Muscle of leg (tissue), 16 donors: ENCODE measurements around the gene KIF15. TPM values are rescaled to one million over a fixed set of nuclear protein-coding genes. Genes with fewer than 3 reads are reported as not detected.
A peak's percentile ranks its signal among the peaks of the same experiment; 100 is the strongest.

ENCODE experiments used
- DNase-seq: peaks from one replicate; pipeline ENCODE4 v3.0.0; 2013
- H3K27ac ChIP-seq: one replicate; pipeline ENCODE4 v1.5.1; 2013; ENCODE audit warnings: mild to moderate bottlenecking, low read length, control low read depth
- H3K27me3 ChIP-seq: one replicate; pipeline ENCODE4 v1.6.1; 2013; ENCODE audit warnings: low read length; ENCODE audit not compliant: control insufficient read depth, insufficient read depth
- H3K36me3 ChIP-seq: one replicate; pipeline ENCODE4 v1.6.1; 2013; ENCODE audit warnings: low read length; ENCODE audit not compliant: control insufficient read depth, insufficient read depth
- H3K4me1 ChIP-seq: one replicate; pipeline ENCODE4 v1.6.1; 2013; ENCODE audit warnings: low read length; ENCODE audit not compliant: control insufficient read depth, insufficient read depth
- H3K4me3 ChIP-seq: one replicate; pipeline ENCODE4 v1.5.1; 2013; ENCODE audit warnings: low read length, control low read depth
- H3K9me3 ChIP-seq: replicated peaks from 2 replicates; pipeline ENCODE4 v1.6.1; 2013; ENCODE audit warnings: low read depth, low read length; ENCODE audit not compliant: control insufficient read depth
- WGBS: methylation state at CpG from one replicate; pipeline ENCODE4 v1.1.5; 2013; ENCODE audit warnings: missing lambda C conversion rate; ENCODE audit not compliant: insufficient coverage; 5-methylcytosine and 5-hydroxymethylcytosine counted together
- long read RNA-seq, 11 donors: transcript quantifications; one replicate each; lab custom pipeline, GENCODE V29; 2026
- polyA plus RNA-seq, 8 donors: library from polyadenylated mRNA; unstranded; fragments of 120-200 nt; gene quantifications; one replicate each; pipeline versions ENCODE4 v1.2.1 to v1.2.3, GENCODE V29; 2013; ENCODE audit warnings: inconsistent platforms in 1 of 8, low replicate concordance in 1 of 8; ENCODE audit not compliant: insufficient read length in 8 of 8, insufficient read depth in 1 of 8
- total RNA-seq: library from RNA; stranded (reverse); fragments of 120-200 nt; gene quantifications from one replicate; pipeline ENCODE4 v1.2.4, GENCODE V29; 2013

The KIF15 gene, protein sequence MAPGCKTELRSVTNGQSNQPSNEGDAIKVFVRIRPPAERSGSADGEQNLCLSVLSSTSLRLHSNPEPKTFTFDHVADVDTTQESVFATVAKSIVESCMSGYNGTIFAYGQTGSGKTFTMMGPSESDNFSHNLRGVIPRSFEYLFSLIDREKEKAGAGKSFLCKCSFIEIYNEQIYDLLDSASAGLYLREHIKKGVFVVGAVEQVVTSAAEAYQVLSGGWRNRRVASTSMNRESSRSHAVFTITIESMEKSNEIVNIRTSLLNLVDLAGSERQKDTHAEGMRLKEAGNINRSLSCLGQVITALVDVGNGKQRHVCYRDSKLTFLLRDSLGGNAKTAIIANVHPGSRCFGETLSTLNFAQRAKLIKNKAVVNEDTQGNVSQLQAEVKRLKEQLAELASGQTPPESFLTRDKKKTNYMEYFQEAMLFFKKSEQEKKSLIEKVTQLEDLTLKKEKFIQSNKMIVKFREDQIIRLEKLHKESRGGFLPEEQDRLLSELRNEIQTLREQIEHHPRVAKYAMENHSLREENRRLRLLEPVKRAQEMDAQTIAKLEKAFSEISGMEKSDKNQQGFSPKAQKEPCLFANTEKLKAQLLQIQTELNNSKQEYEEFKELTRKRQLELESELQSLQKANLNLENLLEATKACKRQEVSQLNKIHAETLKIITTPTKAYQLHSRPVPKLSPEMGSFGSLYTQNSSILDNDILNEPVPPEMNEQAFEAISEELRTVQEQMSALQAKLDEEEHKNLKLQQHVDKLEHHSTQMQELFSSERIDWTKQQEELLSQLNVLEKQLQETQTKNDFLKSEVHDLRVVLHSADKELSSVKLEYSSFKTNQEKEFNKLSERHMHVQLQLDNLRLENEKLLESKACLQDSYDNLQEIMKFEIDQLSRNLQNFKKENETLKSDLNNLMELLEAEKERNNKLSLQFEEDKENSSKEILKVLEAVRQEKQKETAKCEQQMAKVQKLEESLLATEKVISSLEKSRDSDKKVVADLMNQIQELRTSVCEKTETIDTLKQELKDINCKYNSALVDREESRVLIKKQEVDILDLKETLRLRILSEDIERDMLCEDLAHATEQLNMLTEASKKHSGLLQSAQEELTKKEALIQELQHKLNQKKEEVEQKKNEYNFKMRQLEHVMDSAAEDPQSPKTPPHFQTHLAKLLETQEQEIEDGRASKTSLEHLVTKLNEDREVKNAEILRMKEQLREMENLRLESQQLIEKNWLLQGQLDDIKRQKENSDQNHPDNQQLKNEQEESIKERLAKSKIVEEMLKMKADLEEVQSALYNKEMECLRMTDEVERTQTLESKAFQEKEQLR (N-terminal part only)
- 9.6 TPM for total RNA-seq
- polyA plus RNA-seq, result 10 to 100 TPM; 10.3 to 20.3 (median 13.1) TPM
- long read RNA-seq, donor 1, result 0 reads
- long read RNA-seq, donor 2, result 0 reads
- long read RNA-seq, donor 3, result 0 reads
- long read RNA-seq, donor 4, result 0 reads
- long read RNA-seq, donor 5, partial matches to known transcripts, result 5 of 5 reads
- long read RNA-seq, donor 5, other reads (novel, unspliced or antisense), result 0 of 5 reads
- long read RNA-seq, donor 6, full-length matches to known transcripts, result 1 of 6 reads
- long read RNA-seq, donor 6, partial matches to known transcripts, result 5 of 6 reads
- long read RNA-seq, donor 6, other reads (novel, unspliced or antisense), result 0 of 6 reads
- long read RNA-seq, donor 7, result 0 reads
- long read RNA-seq, donor 8, partial matches to known transcripts, result 5 of 5 reads
- long read RNA-seq, donor 8, other reads (novel, unspliced or antisense), result 0 of 5 reads
- long read RNA-seq, donor 9, result 0 reads
- long read RNA-seq, donor 10, partial matches to known transcripts, result 11 of 11 reads
- long read RNA-seq, donor 10, other reads (novel, unspliced or antisense), result 0 of 11 reads
- long read RNA-seq, donor 11, partial matches to known transcripts, result 5 of 5 reads
- long read RNA-seq, donor 11, other reads (novel, unspliced or antisense), result 0 of 5 reads

DNA sequence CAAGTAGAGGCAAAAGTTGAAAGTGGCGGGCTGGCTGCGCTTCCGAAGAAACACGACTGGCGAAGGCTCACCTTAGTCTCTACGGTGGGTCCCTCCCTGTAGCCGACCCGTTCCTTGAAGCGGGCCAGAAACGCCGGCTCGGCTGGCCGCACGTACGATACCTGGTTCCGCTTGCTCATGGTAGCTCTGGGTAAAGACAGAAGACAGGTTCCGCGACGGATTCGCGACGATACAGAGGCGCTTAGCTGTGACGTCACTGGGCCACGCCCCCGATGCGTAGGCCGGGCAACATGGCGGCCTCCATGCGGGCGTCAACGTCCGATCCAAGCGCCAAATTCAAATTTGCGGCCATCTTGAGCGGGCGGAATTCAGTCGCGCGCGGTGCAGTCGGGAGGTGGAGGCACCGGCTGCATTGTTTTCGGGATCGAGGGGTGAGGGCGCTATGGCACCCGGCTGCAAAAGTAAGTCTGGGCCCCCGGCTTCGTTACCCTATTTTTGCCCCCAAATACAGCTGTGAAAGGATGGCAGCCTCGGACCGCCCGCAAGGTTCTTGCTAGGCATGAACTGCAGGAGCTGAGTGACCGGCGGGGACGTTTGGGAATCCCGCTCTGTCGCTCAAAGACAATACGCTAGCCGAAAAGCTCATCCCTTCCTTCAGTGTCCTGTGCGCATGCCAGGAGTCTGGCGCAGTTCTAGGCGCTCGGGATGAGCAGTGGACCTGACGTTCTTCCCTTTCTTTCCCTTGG lies at the start of gene KIF15, which contains the start of gene KIAA1143:
TSS of gene KIF15 (plus strand) at position 371 of the 746 bp plus-strand sequence. CDS start at position 443, 72 bp downstream.
TSS of gene KIAA1143 (minus strand) at position 196 of the 746 bp plus-strand sequence. CDS start at position 179, 17 bp downstream.
- H3K9me3 ChIP-seq, result peaks cover 37% of the 10 kb centered on the region
- under 1% methylated on average over 64 of the region's 64 CpGs for WGBS
- H3K27me3 ChIP-seq, result no peaks in the 10 kb centered on the region
- peak; percentile 98 for DNase-seq
- peaks cover 10% of the 10 kb centered on the region for H3K4me1 ChIP-seq
- peaks cover 14% of the 10 kb centered on the region for H3K36me3 ChIP-seq
- peak within 1 kb of the TSS; percentile 98 for H3K4me3 ChIP-seq
- H3K27ac ChIP-seq, result peak within 1 kb of the TSS; percentile 74

DNA sequence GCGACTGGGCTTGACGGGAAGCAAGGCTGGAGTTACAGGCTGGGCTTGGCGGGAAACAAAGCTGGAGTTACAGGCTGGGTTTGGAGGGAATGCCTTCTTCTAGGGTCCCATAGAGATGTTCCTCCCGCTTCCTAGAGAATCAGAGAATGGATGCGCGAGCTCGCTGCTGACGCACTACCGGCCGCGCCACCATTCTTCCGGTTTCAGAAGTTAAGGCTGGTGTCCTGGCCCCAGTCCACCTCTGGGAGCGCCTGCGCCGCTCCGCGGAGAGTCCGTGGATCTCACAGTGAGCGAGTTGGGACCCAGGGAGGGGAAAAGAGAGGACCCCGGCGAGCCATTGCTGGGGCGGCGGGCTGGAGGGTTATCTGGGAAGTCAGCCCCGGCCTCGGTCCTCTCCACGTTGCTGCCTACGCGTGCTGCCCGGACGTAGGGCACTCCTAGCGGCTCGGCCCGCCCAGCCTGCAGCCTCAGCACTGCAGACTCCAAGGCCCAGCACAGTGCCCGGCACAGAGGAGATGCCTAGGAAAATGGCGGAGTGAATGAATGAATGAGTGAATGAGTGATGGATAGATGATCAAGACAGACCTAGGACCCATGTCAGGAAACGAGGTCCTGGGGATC lies 49.0 kb upstream of the KIF15 start, which contains the start of gene ZNF502:
TSS of gene ZNF502 (plus strand) at position 206 of the 621 bp plus-strand sequence. CDS start 7,602 bp downstream, outside the sequence.
- peaks cover 2% of the 10 kb centered on the region for H3K27me3 ChIP-seq
- H3K9me3 ChIP-seq, result peaks cover 26% of the 10 kb centered on the region

DNA sequence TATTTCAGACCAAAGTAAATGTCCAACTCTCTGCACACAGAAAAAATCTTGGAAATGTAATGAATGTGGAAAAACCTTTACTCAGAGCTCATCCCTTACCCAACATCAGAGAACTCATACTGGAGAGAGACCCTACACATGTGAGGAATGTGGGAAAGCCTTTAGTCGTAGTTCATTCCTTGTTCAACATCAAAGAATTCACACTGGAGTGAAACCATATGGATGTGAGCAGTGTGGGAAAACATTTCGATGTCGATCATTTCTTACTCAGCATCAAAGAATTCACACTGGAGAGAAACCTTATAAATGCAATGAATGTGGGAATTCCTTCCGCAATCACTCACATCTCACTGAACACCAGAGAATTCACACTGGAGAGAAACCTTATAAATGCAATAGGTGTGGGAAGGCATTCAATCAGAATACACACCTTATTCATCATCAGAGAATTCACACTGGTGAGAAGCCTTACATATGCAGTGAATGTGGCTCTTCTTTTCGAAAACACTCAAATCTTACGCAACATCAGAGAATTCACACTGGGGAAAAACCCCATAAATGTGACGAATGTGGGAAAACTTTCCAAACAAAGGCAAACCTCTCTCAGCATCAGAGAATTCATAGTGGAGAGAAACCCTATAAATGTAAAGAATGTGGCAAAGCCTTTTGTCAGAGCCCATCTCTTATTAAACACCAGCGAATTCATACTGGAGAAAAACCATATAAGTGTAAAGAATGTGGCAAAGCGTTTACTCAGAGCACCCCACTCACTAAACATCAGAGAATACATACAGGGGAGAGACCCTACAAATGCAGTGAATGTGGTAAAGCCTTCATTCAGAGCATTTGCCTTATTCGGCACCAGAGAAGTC lies 40.1 kb upstream of the KIF15 start:
- Histone ChIP-seq H3K27me3 (no peaks in the 10 kb centered on the region), H3K4me3 (no peak overlapping the region), H3K9me3 (peaks cover 73% of the 10 kb centered on the region), H3K4me1 (no peaks in the 10 kb centered on the region), H3K27ac (no peak overlapping the region), H3K36me3 (peaks cover 30% of the 10 kb centered on the region)
- DNase-seq, result no peak
- 100% methylated on average over 1 of the region's 10 CpGs for WGBS

More for the DNA sequence above, 49.0 kb upstream of the KIF15 start, which contains the start of gene ZNF502:
- peak within 1 kb of the TSS; percentile 80 for H3K27ac ChIP-seq
- peaks cover 4% of the 10 kb centered on the region for H3K4me1 ChIP-seq
- peak; percentile 97 for DNase-seq
- peaks cover 3% of the 10 kb centered on the region for H3K36me3 ChIP-seq
- H3K4me3 ChIP-seq, result peak within 1 kb of the TSS; percentile 92
- WGBS, result under 1% methylated on average over 36 of the region's 36 CpGs

DNA sequence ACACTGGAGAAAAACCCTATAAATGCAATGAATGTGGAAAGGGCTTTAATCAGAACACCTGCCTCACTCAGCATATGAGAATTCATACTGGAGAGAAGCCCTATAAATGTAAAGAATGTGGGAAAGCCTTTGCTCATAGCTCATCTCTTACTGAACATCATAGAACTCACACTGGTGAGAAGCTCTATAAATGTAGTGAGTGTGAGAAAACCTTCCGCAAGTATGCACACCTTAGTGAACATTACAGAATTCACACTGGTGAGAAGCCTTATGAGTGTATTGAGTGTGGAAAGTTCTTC lies 39.5 kb upstream of the KIF15 start:
- DNase-seq, result no peak
- no peak overlapping the region for H3K4me3 ChIP-seq
- no peaks in the 10 kb centered on the region for H3K4me1 ChIP-seq
- H3K27ac ChIP-seq, result no peak overlapping the region
- WGBS, result no CpG with 5 or more reads among the region's 1 CpG
- no peaks in the 10 kb centered on the region for H3K27me3 ChIP-seq
- H3K36me3 ChIP-seq, result peaks cover 30% of the 10 kb centered on the region
- H3K9me3 ChIP-seq, result peaks cover 74% of the 10 kb centered on the region

DNA sequence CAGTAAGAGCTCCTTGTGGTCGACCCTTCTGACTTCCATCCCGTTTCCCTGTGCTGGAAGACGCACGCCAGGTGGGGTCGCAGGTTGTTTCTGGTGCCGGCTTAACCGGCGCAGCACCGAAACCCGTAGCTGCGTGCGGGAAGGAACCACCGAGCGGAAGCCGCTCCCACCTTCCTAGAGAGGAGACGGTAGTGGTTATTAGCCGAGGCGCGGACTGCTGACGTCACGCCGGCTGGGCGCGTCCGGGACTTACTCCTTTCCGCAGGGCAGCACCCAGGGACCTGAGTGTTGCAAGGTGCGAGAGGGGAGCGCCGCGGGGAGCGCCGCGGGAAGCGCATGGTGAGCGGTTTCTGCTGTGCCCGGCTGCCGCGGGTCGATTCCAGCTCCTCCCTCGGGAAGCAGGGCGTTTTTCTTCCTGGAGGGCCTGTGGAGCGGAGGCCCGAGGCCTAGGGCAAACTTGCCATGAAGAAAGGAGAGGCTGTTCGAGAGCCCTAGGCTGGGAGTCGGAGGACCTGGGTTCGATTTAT lies 32.1 kb upstream of the KIF15 start, which contains the start of gene ZNF501:
TSS of gene ZNF501 (plus strand) at position 252 of the 527 bp plus-strand sequence. CDS start 4,787 bp downstream, outside the sequence.
- peak within 1 kb of the TSS; percentile 83 for H3K4me3 ChIP-seq
- DNase-seq, result peak; percentile 96
- WGBS, result under 1% methylated on average over 42 of the region's 46 CpGs
- peaks cover 6% of the 10 kb centered on the region for H3K4me1 ChIP-seq
- H3K36me3 ChIP-seq, result peaks cover 24% of the 10 kb centered on the region
- H3K9me3 ChIP-seq, result peaks cover 56% of the 10 kb centered on the region
- H3K27me3 ChIP-seq, result no peaks in the 10 kb centered on the region
- H3K27ac ChIP-seq, result peak within 1 kb of the TSS; percentile 45

DNA sequence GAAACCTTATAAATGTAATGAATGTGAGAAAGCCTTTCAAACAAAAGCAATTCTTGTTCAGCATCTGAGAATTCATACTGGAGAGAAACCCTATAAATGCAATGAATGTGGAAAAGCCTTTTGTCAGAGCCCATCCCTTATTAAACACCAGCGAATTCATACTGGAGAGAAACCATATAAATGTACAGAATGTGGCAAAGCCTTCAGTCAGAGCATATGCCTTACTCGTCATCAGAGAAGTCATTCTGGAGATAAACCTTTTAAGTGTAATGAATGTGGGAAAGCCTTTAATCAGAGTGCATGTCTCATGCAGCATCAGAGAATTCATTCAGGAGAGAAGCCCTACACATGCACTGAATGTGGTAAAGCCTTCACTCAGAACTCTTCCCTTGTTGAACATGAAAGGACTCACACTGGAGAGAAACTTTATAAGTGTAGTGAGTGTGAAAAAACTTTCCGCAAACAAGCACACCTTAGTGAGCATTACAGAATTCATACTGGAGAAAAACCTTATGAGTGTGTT lies 26.9 kb upstream of the KIF15 start:
- Histone ChIP-seq H3K4me3 (no peak overlapping the region), H3K27me3 (no peaks in the 10 kb centered on the region), H3K27ac (no peak overlapping the region), H3K4me1 (no peaks in the 10 kb centered on the region), H3K36me3 (peaks cover 26% of the 10 kb centered on the region), H3K9me3 (peaks cover 68% of the 10 kb centered on the region)
- WGBS, result 100% methylated on average over 1 of the region's 3 CpGs
- DNase-seq, result no peak

DNA sequence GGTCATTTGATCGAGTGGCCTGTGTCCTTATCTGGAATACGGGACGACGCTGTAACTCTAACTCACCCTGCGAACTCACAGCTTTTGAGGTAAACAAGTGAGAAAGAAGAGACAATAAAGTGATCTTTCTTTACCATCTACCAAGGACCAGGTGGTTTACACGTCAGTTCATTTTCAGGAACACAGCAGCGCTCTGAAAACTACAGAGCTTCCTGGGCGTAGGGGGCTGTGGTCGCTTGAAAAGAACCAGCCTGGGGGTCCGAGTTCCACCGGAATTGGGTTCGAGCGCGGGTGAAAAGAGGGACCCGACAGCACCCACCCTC lies 532 bp upstream of the KIF15 start:
- DNase-seq, result no peak
- Histone ChIP-seq H3K36me3 (peaks cover 12% of the 10 kb centered on the region), H3K27ac (peak overlapping the region; percentile 74), H3K9me3 (peaks cover 32% of the 10 kb centered on the region), H3K4me1 (peaks cover 10% of the 10 kb centered on the region), H3K4me3 (peak overlapping the region; percentile 98), H3K27me3 (no peaks in the 10 kb centered on the region)
- 0% methylated on average over 4 of the region's 15 CpGs for WGBS
